Thyroid gland (tissue), 4 donors: Measurements from ENCODE around the gene WWC2.

Source experiments
- POLR2A ChIP-seq, 2 donors: fragments of 450-650 bp; IDR thresholded peaks; one replicate each; pipeline ENCODE4 v1.6.1; 2017; ENCODE audit warnings: antibody characterized with exemption in 2 of 2, mild to moderate bottlenecking in 2 of 2, moderate library complexity in 1 of 2
- TF ChIP-seq, protein P1 (sequence below), 6 experiments: fragments of 200-600 bp in 3 of 6; fragments of 450-650 bp in 3 of 6; sonication (generic) in 3 of 6; IDR thresholded peaks; one replicate each; pipeline ENCODE4 v1.5.1; 2016 to 2019; ENCODE audit warnings: antibody characterized with exemption in 6 of 6, mild to moderate bottlenecking in 2 of 6, inconsistent platforms in 1 of 6, moderate library complexity in 1 of 6

DNA sequence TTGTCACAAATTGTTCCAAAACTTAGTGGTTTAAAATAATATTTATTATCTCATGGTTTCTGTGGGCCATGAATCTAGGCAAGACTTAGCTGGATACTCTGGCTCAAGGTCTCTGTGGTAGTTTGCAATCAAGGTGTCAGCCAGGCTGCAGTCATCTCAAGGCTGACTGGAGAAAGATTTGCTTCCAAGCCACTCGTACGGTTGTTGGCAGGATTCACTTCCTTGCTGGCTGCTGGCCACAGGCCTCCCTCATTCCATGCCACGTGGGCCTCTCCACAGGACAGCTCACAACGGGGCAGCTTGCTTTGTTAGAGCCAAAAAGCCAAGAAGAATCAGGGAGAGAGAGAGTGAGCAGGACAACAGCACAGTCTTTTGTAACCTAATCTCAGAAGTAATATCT lies 101.4 kb downstream of the WWC2 start:
- no peak for TF ChIP-seq POLR2A (IDR thresholded peaks at IDR 0.05)
- TF ChIP-seq, protein P1, sequence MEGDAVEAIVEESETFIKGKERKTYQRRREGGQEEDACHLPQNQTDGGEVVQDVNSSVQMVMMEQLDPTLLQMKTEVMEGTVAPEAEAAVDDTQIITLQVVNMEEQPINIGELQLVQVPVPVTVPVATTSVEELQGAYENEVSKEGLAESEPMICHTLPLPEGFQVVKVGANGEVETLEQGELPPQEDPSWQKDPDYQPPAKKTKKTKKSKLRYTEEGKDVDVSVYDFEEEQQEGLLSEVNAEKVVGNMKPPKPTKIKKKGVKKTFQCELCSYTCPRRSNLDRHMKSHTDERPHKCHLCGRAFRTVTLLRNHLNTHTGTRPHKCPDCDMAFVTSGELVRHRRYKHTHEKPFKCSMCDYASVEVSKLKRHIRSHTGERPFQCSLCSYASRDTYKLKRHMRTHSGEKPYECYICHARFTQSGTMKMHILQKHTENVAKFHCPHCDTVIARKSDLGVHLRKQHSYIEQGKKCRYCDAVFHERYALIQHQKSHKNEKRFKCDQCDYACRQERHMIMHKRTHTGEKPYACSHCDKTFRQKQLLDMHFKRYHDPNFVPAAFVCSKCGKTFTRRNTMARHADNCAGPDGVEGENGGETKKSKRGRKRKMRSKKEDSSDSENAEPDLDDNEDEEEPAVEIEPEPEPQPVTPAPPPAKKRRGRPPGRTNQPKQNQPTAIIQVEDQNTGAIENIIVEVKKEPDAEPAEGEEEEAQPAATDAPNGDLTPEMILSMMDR (IDR thresholded peaks at IDR 0.05) = no peak
